Lower leg skin (tissue), 4 donors: Measurements from ENCODE around the gene LRRC75A. TPM values are rescaled to one million over a fixed set of nuclear protein-coding genes. Genes with fewer than 3 reads are reported as not detected.

Experiments used
- DNase-seq, 2 donors: peaks; one replicate each; pipeline ENCODE4 v3.0.0-alpha.2; 2019; ENCODE audit warnings: low spot score in 2 of 2
- H3K4me3 ChIP-seq: fragments of 200-600 bp; sonication (generic); 2 replicates; pipeline ENCODE4 v1.5.1; 2017; ENCODE audit warnings: mild to moderate bottlenecking, low read depth; ENCODE audit not compliant: poor library complexity, severe bottlenecking
- CTCF ChIP-seq, 3 donors: fragments of 450-650 bp; IDR thresholded peaks; one replicate each; pipeline ENCODE4 v1.5.1; 2016; ENCODE audit warnings: antibody characterized with exemption in 3 of 3, mild to moderate bottlenecking in 3 of 3, moderate library complexity in 2 of 3
- POLR2A ChIP-seq, 2 donors: fragments of 450-650 bp; IDR thresholded peaks; one replicate each; pipeline ENCODE4 v1.6.1; 2016 to 2017; ENCODE audit warnings: antibody characterized with exemption in 2 of 2, mild to moderate bottlenecking in 1 of 2, moderate library complexity in 1 of 2
- WGBS, 2 donors: methylation state at CpG; one replicate each; pipeline ENCODE4 v1.1.5; 2018; 5-methylcytosine and 5-hydroxymethylcytosine counted together
- intact Hi-C: fragments of 100-400 bp; cut with DNase I; formaldehyde crosslinking; loops from one replicate; pipeline ENCODE4 v1.15.0; 2023; ENCODE audit warnings: low total_unique reads
- total RNA-seq, 4 donors: library from RNA; depleted of rRNA; stranded (reverse); fragments of >200 nt; gene quantifications; one replicate each; pipeline ENCODE4 v1.1.0, GENCODE V29; 2016

The LRRC75A gene
- total RNA-seq, 4 donors from 2014 or later = 0.74 to 1.6 (median 0.99) TPM

- intact Hi-C loops = loop anchor here (5.0 kb wide), 1 partner anchor 72 kb away; no protein-coding TSS in a partner anchor
- H3K4me3 ChIP-seq = no peak overlapping the region
- no peak for TF ChIP-seq CTCF (IDR thresholded peaks at IDR 0.05)
- no peak for TF ChIP-seq POLR2A (IDR thresholded peaks at IDR 0.05)
- no peak for DNase-seq
- 89 to 94% methylated on average over 4 of the region's 4 CpGs for WGBS, 2 donors
Measured at GRCh38 chr17:16450028-16450427, 42.0 kb downstream of the LRRC75A start.

GRCh38 chr17:16449121-16449570 is 42.8 kb downstream of the LRRC75A start:
- DNase-seq = no peak
- WGBS, 2 donors = 63 to 76% methylated on average over 10 to 11 of the region's 11 CpGs
- TF ChIP-seq CTCF (IDR thresholded peaks at IDR 0.05) (no peak), POLR2A (IDR thresholded peaks at IDR 0.05) (no peak)
- intact Hi-C loops = no loop called here
- H3K4me3 ChIP-seq = no peak overlapping the region

GRCh38 chr17:16448490-16448889 is 43.5 kb downstream of the LRRC75A start:
- 79 to 87% methylated on average over 6 of the region's 6 CpGs for WGBS, 2 donors
- no peak overlapping the region for H3K4me3 ChIP-seq
- intact Hi-C loops = no loop called here
- no peak for TF ChIP-seq CTCF (IDR thresholded peaks at IDR 0.05)
- no peak for TF ChIP-seq POLR2A (IDR thresholded peaks at IDR 0.05)
- DNase-seq = no peak

- no peak for DNase-seq
- WGBS, 2 donors = 83 to 85% methylated on average over 8 of the region's 8 CpGs
- TF ChIP-seq CTCF (IDR thresholded peaks at IDR 0.05) = no peak
- no peak for TF ChIP-seq POLR2A (IDR thresholded peaks at IDR 0.05)
- intact Hi-C loops = no loop called here
- H3K4me3 ChIP-seq = no peak overlapping the region
Measured at GRCh38 chr17:16447676-16448075, 44.3 kb downstream of the LRRC75A start.

GRCh38 chr17:16446338-16446983 is 45.5 kb downstream of the LRRC75A start:
- TF ChIP-seq CTCF (IDR thresholded peaks at IDR 0.05) (no peak), POLR2A (IDR thresholded peaks at IDR 0.05) (no peak)
- H3K4me3 ChIP-seq = no peak overlapping the region
- intact Hi-C loops = no loop called here
- DNase-seq = no peak
- WGBS, 2 donors = 90 to 91% methylated on average over 12 of the region's 12 CpGs
